Right lobe of liver (tissue), 4 donors: Measurements from ENCODE around the gene APOL3.

Experiments
- CTCF ChIP-seq, 4 donors: fragments of 200-600 bp in 3 of 4; fragments of 450-650 bp in 1 of 4; IDR thresholded peaks; one replicate each; pipeline versions ENCODE4 v1.5.1 to v1.8.0; 2016 to 2022; ENCODE audit warnings: antibody characterized with exemption in 4 of 4, mild to moderate bottlenecking in 2 of 4
- POLR2A ChIP-seq: fragments of 450-650 bp; IDR thresholded peaks from one replicate; pipeline ENCODE4 v1.6.1; 2017; ENCODE audit warnings: antibody characterized with exemption, mild to moderate bottlenecking
- donor health status: DM: no; HTN: no; CAD: no.
- donor health status: DM: no; HTN: no; CAD: no.
- donor health status: DM: no; HTN: yes; CAD: no.

GRCh38 chr22:36136475-36136874 is 24.1 kb downstream of the APOL3 start:
- TF ChIP-seq CTCF (IDR thresholded peaks at IDR 0.05) (no peak), POLR2A (no peak)
